Right atrium auricular region (tissue), 2 donors: ENCODE measurements around the gene FZD7. TPM values are rescaled to one million over a fixed set of nuclear protein-coding genes. Genes with fewer than 3 reads are reported as not detected.

Experiments
- DNase-seq: peaks from one replicate; pipeline ENCODE4 v3.0.0-alpha.2; 2019; ENCODE audit warnings: low spot score
- H3K27ac ChIP-seq, 2 donors: fragments of 200-600 bp; sonication (generic); 1 replicate in 1 of 2; 2 replicates in 1 of 2; pipeline ENCODE4 v1.5.1; 2016 to 2019
- H3K27me3 ChIP-seq, 2 donors: fragments of 200-600 bp; sonication (generic); one replicate each; pipeline versions ENCODE4 v1.5.1 to v1.6.0; 2017 to 2019
- H3K36me3 ChIP-seq: fragments of 200-600 bp; sonication (generic); one replicate; pipeline ENCODE4 v1.5.1; 2016
- H3K4me1 ChIP-seq, 2 donors: fragments of 200-600 bp; sonication (generic); one replicate each; pipeline versions ENCODE4 v1.5.1 to v1.6.0; 2017 to 2019
- H3K4me3 ChIP-seq, 2 donors: fragments of 200-600 bp; sonication (generic); 1 replicate in 1 of 2; 2 replicates in 1 of 2; pipeline ENCODE4 v1.5.1; 2017 to 2019; ENCODE audit warnings: mild to moderate bottlenecking in 1 of 2, moderate library complexity in 1 of 2
- H3K9me3 ChIP-seq, 2 donors: fragments of 200-600 bp; sonication (generic); one replicate each; pipeline ENCODE4 v1.5.1; 2019
- total RNA-seq, 2 donors: library from RNA; depleted of rRNA; stranded (reverse); fragments of >200 nt; gene quantifications; one replicate each; pipeline ENCODE4 v1.1.0, GENCODE V29; 2016
- TF ChIP-seq, protein P1 (sequence below), 2 donors: fragments of 200-600 bp; sonication (generic); IDR thresholded peaks; one replicate each; pipeline ENCODE4 v1.5.1; 2019; ENCODE audit warnings: antibody characterized with exemption in 2 of 2

The FZD7 gene
- total RNA-seq, 2 donors from 2014 or later = 14.1 to 24.5 TPM

GRCh38 chr2:202064171-202064880 lies 30.7 kb downstream of the FZD7 start:
- H3K36me3 ChIP-seq = no peaks in the 10 kb centered on the region
- TF ChIP-seq, protein P1, sequence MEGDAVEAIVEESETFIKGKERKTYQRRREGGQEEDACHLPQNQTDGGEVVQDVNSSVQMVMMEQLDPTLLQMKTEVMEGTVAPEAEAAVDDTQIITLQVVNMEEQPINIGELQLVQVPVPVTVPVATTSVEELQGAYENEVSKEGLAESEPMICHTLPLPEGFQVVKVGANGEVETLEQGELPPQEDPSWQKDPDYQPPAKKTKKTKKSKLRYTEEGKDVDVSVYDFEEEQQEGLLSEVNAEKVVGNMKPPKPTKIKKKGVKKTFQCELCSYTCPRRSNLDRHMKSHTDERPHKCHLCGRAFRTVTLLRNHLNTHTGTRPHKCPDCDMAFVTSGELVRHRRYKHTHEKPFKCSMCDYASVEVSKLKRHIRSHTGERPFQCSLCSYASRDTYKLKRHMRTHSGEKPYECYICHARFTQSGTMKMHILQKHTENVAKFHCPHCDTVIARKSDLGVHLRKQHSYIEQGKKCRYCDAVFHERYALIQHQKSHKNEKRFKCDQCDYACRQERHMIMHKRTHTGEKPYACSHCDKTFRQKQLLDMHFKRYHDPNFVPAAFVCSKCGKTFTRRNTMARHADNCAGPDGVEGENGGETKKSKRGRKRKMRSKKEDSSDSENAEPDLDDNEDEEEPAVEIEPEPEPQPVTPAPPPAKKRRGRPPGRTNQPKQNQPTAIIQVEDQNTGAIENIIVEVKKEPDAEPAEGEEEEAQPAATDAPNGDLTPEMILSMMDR (IDR thresholded peaks at IDR 0.05) = no peak
- H3K27ac ChIP-seq = no peak overlapping the region
- H3K4me3 ChIP-seq = no peak overlapping the region
- H3K9me3 ChIP-seq = no peaks in the 10 kb centered on the region
- peaks cover 0 to 12% of the 10 kb centered on the region in 2 donors for H3K4me1 ChIP-seq
- no peaks in the 10 kb centered on the region for H3K27me3 ChIP-seq
- DNase-seq = no peak

GRCh38 chr2:202064881-202065230 lies 31.2 kb downstream of the FZD7 start:
- H3K27me3 ChIP-seq = no peaks in the 10 kb centered on the region
- no peaks in the 10 kb centered on the region for H3K9me3 ChIP-seq
- DNase-seq = no peak
- H3K4me1 ChIP-seq = peaks cover 0 to 12% of the 10 kb centered on the region in 2 donors
- TF ChIP-seq, protein P1 (IDR thresholded peaks at IDR 0.05) = no peak
- H3K36me3 ChIP-seq = no peaks in the 10 kb centered on the region
- H3K4me3 ChIP-seq = no peak overlapping the region
- H3K27ac ChIP-seq = no peak overlapping the region

GRCh38 chr2:202065876-202066275 lies 32.2 kb downstream of the FZD7 start:
- TF ChIP-seq, protein P1 (IDR thresholded peaks at IDR 0.05) = no peak
- Histone ChIP-seq H3K36me3 (no peaks in the 10 kb centered on the region), H3K4me3 (no peak overlapping the region)

DNA sequence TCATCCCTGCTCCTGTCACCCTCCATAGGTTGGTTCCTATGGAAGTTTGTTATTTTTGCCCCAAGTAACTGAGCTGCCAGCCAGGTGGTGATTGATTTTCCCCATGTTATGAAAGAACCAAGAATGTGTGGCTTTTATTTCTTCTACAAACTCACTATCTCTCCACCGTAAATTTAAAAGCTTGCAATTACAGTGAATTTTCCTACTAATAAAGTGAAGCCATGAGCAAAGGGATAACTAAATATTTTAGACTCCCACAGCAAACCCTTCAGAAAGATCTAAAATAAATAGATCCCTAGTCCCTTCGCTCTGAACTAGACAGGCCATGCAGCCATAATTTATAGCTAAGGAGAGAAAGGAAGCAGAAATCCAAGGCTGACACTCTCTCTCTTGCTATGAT lies 33.2 kb downstream of the FZD7 start:
- H3K27ac ChIP-seq = no peak overlapping the region
- peaks cover 0 to 12% of the 10 kb centered on the region in 2 donors for H3K4me1 ChIP-seq
- no peaks in the 10 kb centered on the region for H3K9me3 ChIP-seq
- no peak for DNase-seq
- H3K36me3 ChIP-seq = no peaks in the 10 kb centered on the region
- TF ChIP-seq, protein P1 (IDR thresholded peaks at IDR 0.05) = no peak
- no peaks in the 10 kb centered on the region for H3K27me3 ChIP-seq
- no peak overlapping the region for H3K4me3 ChIP-seq

More at GRCh38 chr2:202065876-202066275, 32.2 kb downstream of the FZD7 start:
- no peaks in the 10 kb centered on the region for H3K9me3 ChIP-seq
- H3K27ac ChIP-seq = no peak overlapping the region
- no peak for DNase-seq
- peaks cover 0 to 12% of the 10 kb centered on the region in 2 donors for H3K4me1 ChIP-seq
- no peaks in the 10 kb centered on the region for H3K27me3 ChIP-seq

- H3K4me3 ChIP-seq = no peak overlapping the region
- H3K4me1 ChIP-seq = peaks cover 0 to 12% of the 10 kb centered on the region in 2 donors
- H3K27me3 ChIP-seq = no peaks in the 10 kb centered on the region
- DNase-seq = no peak
- TF ChIP-seq, protein P1 (IDR thresholded peaks at IDR 0.05) = no peak
- no peaks in the 10 kb centered on the region for H3K9me3 ChIP-seq
- no peak overlapping the region for H3K27ac ChIP-seq
- no peaks in the 10 kb centered on the region for H3K36me3 ChIP-seq
These were observed 33.9 kb downstream of the FZD7 start for GRCh38 chr2:202067589-202067988.
